LHCN-M2 (cell line): ENCODE data around the gene ZNF335. TPM values are rescaled to one million over a fixed set of nuclear protein-coding genes. Genes with fewer than 3 reads are reported as not detected.
"Not testable (repeated sequence)": the region's sequence is repeated elsewhere in the genome, so short reads cannot be mapped to it uniquely, and the experiment has no call there.

Experiments used
- DNase-seq: peaks from one replicate; pipeline ENCODE4 v3.0.0-alpha.2; 2012; ENCODE audit warnings: low read depth
- total RNA-seq: library from RNA; depleted of rRNA; stranded (reverse); fragments of >200 nt; gene quantifications from 2 replicates; pipeline ENCODE4 v1.2.3, GENCODE V29; 2014

Gene ZNF335
- total RNA-seq, 1 experiment from 2014 or later: 15.3 TPM

GRCh38 chr20:45972500-45973183 is 639 bp upstream of the ZNF335 start:
- no peak for DNase-seq

- no peak for DNase-seq
Observed at GRCh38 chr20:45971425-45971674, 653 bp downstream of the ZNF335 start.

GRCh38 chr20:45970646-45971424 is 1.2 kb downstream of the ZNF335 start:
- DNase-seq: no peak

- peak; percentile 68 for DNase-seq
Observed at GRCh38 chr20:45969712-45970634, 2.0 kb downstream of the ZNF335 start.

GRCh38 chr20:45968801-45969711 is 2.9 kb downstream of the ZNF335 start:
- DNase-seq: peak; percentile 80

GRCh38 chr20:45968081-45968671 is 3.8 kb downstream of the ZNF335 start:
- peak; percentile 45 for DNase-seq

- DNase-seq: no peak
Observed at GRCh38 chr20:45967551-45968080, 4.4 kb downstream of the ZNF335 start.

- DNase-seq: no peak
Observed at GRCh38 chr20:45965169-45966002, 6.6 kb downstream of the ZNF335 start.

- no peak for DNase-seq
Observed at GRCh38 chr20:45964006-45964400, 8.0 kb downstream of the ZNF335 start.

GRCh38 chr20:45963059-45964005 is 8.7 kb downstream of the ZNF335 start:
- DNase-seq: no peak

GRCh38 chr20:45962031-45962755 is 9.8 kb downstream of the ZNF335 start:
- no peak for DNase-seq

GRCh38 chr20:45959956-45960630 is 11.9 kb downstream of the ZNF335 start:
- no peak for DNase-seq

- no peak for DNase-seq
Observed at GRCh38 chr20:45959126-45959525, 12.9 kb downstream of the ZNF335 start.

GRCh38 chr20:45958593-45958992 is 13.4 kb downstream of the ZNF335 start:
- no peak for DNase-seq

GRCh38 chr20:45957021-45957941 is 14.7 kb downstream of the ZNF335 start:
- no peak for DNase-seq

- DNase-seq: not testable (repeated sequence)
Observed at GRCh38 chr20:45956326-45956725, 15.7 kb downstream of the ZNF335 start.
